MG63 (cell line): ENCODE data around the gene COL2A1. TPM values are rescaled to one million over a fixed set of nuclear protein-coding genes. Genes with fewer than 3 reads are reported as not detected.

Experiments used
- DNase-seq: peaks from one replicate; pipeline ENCODE4 v3.0.0-alpha.2; 2020
- H3K27me3 ChIP-seq: fragments of 250-450 bp; sonication (Bioruptor Pico); 2 replicates; pipeline ENCODE4 v1.5.1; 2020; ENCODE audit warnings: mild to moderate bottlenecking, moderate library complexity
- H3K36me3 ChIP-seq: fragments of 250-450 bp; sonication (Bioruptor Pico); 2 replicates; pipeline ENCODE4 v1.5.1; 2020; ENCODE audit warnings: mild to moderate bottlenecking, moderate library complexity
- H3K4me3 ChIP-seq: fragments of 250-450 bp; sonication (Bioruptor Pico); 2 replicates; pipeline ENCODE4 v1.5.1; 2020; ENCODE audit warnings: mild to moderate bottlenecking, moderate library complexity
- H3K9me3 ChIP-seq: fragments of 250-450 bp; sonication (Bioruptor Pico); 2 replicates; pipeline ENCODE4 v1.5.1; 2020; ENCODE audit warnings: mild to moderate bottlenecking, moderate library complexity
- total RNA-seq: library from RNA; depleted of rRNA; stranded (reverse); fragments of >200 nt; shearing (Covaris generic); gene quantifications from 2 replicates; pipeline ENCODE4 v1.2.3, GENCODE V29; 2014; ENCODE audit warnings: low replicate concordance

Gene COL2A1
- total RNA-seq, 1 experiment from 2014 or later = not detected

- H3K27me3 ChIP-seq = peaks cover 15% of the 10 kb centered on the region
- no peaks in the 10 kb centered on the region for H3K36me3 ChIP-seq
- peak; percentile 43 for DNase-seq
- H3K4me3 ChIP-seq = no peak overlapping the region
- no peaks in the 10 kb centered on the region for H3K9me3 ChIP-seq
Observed at GRCh38 chr12:48021485-48022179, 17.4 kb upstream of the COL2A1 start.

DNA sequence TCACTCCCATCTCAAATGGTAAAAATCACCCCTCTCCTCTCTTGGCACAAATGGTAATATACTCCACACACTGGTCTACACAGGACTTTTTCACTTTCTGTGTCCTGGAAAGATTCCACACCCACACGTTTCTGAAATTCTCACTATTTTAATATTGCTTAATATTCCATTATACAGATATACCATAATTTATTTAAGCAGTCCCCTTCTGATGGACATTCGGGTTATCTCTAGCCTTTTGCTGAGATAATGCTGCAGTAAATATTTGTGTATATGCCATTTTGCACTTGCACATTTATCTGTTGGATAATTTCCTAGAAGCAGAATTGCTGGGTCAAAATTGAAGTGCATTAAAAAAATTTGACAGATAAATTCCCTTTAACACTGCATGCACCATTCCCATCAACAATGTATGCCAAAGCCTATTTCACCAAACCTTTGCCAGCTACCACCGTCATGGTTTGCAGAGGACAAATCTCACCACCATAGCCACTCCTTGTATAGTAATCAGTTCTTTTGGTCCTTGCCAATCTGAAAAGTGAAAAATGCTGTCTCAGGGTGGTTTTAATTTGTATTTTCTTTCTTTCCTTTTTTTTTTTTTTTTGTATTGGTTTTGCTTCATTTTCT is 15.5 kb upstream of the COL2A1 start:
- peaks cover 15% of the 10 kb centered on the region for H3K27me3 ChIP-seq
- no peak overlapping the region for H3K4me3 ChIP-seq
- no peak for DNase-seq
- no peaks in the 10 kb centered on the region for H3K36me3 ChIP-seq
- H3K9me3 ChIP-seq = no peaks in the 10 kb centered on the region

GRCh38 chr12:48018618-48018995 is 14.3 kb upstream of the COL2A1 start:
- Histone ChIP-seq H3K4me3 (no peak overlapping the region), H3K9me3 (no peaks in the 10 kb centered on the region), H3K27me3 (peaks cover 19% of the 10 kb centered on the region), H3K36me3 (no peaks in the 10 kb centered on the region)
- no peak for DNase-seq

DNA sequence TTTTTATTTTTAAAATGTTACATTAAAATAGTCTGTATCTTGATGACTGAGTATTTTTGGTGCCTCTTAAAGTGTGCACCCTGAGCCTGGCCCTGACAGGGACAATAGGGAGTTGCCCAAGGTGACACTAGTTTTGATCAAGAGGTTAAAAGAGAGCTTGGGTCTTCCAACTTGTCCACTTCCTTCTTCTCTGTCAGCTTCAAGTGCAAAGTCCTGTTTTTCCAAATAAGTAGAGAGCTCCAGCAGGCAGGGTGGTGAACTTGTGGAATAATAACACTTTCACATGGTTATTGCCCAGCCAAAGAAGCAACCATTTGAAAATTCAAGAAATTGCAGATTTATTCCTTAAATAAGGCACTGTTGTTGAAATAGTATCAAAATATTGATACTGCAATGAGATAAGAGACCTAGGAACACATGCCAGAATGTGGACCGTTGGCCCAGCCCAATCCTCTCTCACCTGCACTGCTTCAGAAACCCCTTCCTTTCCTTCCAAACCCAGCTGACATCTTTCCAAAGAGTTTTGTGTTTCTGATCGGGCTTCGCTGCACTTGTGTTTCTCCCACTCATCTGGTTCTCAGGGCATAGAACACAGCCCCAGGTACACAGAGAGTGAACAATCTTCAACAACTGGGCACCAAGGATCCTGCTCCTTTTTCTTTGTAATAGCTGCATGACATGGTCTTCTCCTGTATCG is 13.8 kb upstream of the COL2A1 start:
- Histone ChIP-seq H3K27me3 (peaks cover 22% of the 10 kb centered on the region), H3K4me3 (no peak overlapping the region), H3K36me3 (no peaks in the 10 kb centered on the region), H3K9me3 (no peaks in the 10 kb centered on the region)
- DNase-seq = no peak

- Histone ChIP-seq H3K36me3 (no peaks in the 10 kb centered on the region), H3K27me3 (peaks cover 23% of the 10 kb centered on the region), H3K9me3 (no peaks in the 10 kb centered on the region), H3K4me3 (no peak overlapping the region)
- DNase-seq = no peak
Observed at GRCh38 chr12:48017496-48017895, 13.2 kb upstream of the COL2A1 start.

DNA sequence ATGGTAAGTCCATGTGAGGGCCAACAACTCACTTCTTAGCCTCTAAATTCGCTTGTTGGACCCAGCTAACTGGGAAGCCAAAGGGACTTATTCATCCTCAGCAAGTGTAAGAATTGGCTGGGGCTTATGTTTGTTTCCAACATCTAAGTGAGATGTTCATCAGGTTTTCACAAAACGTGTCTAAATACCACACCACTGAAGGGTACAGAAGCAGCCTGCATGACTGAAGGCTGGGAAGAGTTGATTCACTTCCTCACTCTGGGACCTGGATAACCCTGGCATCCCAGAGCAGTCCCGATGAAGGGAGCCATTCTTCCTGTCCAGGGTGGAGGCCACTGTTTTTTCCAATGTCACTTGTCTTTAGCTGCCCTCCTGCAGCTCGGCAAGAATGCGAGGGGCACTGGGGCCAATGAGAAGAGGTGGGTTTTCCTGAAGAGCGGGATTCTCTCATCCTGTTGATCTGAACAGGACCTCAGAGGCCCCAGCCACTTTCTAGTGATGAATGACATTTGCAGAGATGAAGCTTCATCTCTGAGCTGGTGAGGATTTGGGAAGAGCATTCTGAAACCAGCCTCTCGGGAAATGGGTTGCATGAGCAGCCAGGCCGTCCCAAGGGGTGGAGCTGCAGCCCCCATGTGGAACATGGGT is 12.2 kb upstream of the COL2A1 start:
- no peak for DNase-seq
- Histone ChIP-seq H3K36me3 (no peaks in the 10 kb centered on the region), H3K9me3 (no peaks in the 10 kb centered on the region), H3K27me3 (peaks cover 26% of the 10 kb centered on the region), H3K4me3 (no peak overlapping the region)

- no peak for DNase-seq
- H3K27me3 ChIP-seq = peaks cover 29% of the 10 kb centered on the region
Observed at GRCh38 chr12:48015954-48016353, 11.7 kb upstream of the COL2A1 start.

GRCh38 chr12:48015129-48015528 is 10.9 kb upstream of the COL2A1 start:
- Histone ChIP-seq H3K36me3 (no peaks in the 10 kb centered on the region), H3K27me3 (peaks cover 29% of the 10 kb centered on the region), H3K4me3 (no peak overlapping the region), H3K9me3 (no peaks in the 10 kb centered on the region)
- no peak for DNase-seq

More at GRCh38 chr12:48015954-48016353, 11.7 kb upstream of the COL2A1 start:
- Histone ChIP-seq H3K36me3 (no peaks in the 10 kb centered on the region), H3K9me3 (no peaks in the 10 kb centered on the region), H3K4me3 (no peak overlapping the region)

- Histone ChIP-seq H3K9me3 (no peaks in the 10 kb centered on the region), H3K4me3 (no peak overlapping the region), H3K36me3 (no peaks in the 10 kb centered on the region), H3K27me3 (peaks cover 28% of the 10 kb centered on the region)
- DNase-seq = no peak
Observed at GRCh38 chr12:48013287-48013686, 9.0 kb upstream of the COL2A1 start.

DNA sequence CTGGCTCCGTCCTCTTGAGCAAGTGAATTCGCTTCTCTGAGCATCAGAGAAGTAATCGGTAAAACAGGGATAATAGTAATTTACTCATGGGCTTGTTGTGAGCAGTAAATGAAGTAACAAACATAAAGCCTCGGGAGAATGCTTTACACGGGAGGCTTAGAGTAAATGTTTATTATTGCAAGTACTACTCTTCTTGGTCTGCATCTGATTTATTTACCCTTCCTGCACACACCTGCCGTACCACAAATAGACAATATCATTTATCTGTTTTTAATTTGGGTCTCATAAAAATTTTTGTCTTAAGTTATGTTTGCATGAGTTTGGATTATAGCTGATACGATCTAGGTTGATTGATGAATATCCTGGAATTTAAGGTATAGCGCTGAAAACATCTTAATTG is 7.8 kb upstream of the COL2A1 start:
- Histone ChIP-seq H3K27me3 (peaks cover 35% of the 10 kb centered on the region), H3K4me3 (no peak overlapping the region), H3K36me3 (no peaks in the 10 kb centered on the region), H3K9me3 (no peaks in the 10 kb centered on the region)
- DNase-seq = no peak

- H3K9me3 ChIP-seq = no peaks in the 10 kb centered on the region
Observed at GRCh38 chr12:48010366-48010970, 6.2 kb upstream of the COL2A1 start.

GRCh38 chr12:48009471-48009870 is 5.2 kb upstream of the COL2A1 start:
- Histone ChIP-seq H3K4me3 (no peak overlapping the region), H3K9me3 (no peaks in the 10 kb centered on the region), H3K36me3 (no peaks in the 10 kb centered on the region), H3K27me3 (peaks cover 59% of the 10 kb centered on the region)
- DNase-seq = no peak

More at GRCh38 chr12:48010366-48010970, 6.2 kb upstream of the COL2A1 start:
- Histone ChIP-seq H3K4me3 (no peak overlapping the region), H3K27me3 (peaks cover 49% of the 10 kb centered on the region), H3K36me3 (no peaks in the 10 kb centered on the region)
- DNase-seq = no peak

- Histone ChIP-seq H3K36me3 (no peaks in the 10 kb centered on the region), H3K4me3 (no peak overlapping the region), H3K9me3 (no peaks in the 10 kb centered on the region), H3K27me3 (peaks cover 63% of the 10 kb centered on the region)
- DNase-seq = no peak
Observed at GRCh38 chr12:48008950-48009349, 4.7 kb upstream of the COL2A1 start.

- no peak overlapping the region for H3K4me3 ChIP-seq
- H3K27me3 ChIP-seq = peaks cover 63% of the 10 kb centered on the region
- no peaks in the 10 kb centered on the region for H3K9me3 ChIP-seq
- no peak for DNase-seq
- no peaks in the 10 kb centered on the region for H3K36me3 ChIP-seq
Observed at GRCh38 chr12:48008349-48008748, 4.1 kb upstream of the COL2A1 start.

DNA sequence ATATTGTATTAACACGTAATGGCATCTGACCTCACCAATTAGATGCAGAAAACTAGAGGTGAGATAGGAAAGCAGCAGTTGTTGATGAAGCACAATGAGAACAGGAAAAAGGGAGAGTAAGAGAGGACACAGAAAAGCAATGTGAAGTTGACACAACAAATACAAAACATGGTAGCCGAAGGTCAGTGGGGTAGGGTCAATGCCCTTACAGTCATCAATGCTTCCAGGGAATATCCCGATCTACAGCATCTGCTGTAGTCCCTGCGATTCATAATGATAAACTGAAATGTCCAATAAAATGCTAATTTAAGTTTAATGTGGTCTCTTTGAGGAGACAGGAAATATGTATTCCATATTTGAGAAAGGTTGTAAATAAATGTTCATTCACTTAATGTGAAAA is 2.9 kb upstream of the COL2A1 start:
- no peak for DNase-seq
- Histone ChIP-seq H3K27me3 (peaks cover 72% of the 10 kb centered on the region), H3K4me3 (no peak overlapping the region), H3K9me3 (no peaks in the 10 kb centered on the region), H3K36me3 (no peaks in the 10 kb centered on the region)

DNA sequence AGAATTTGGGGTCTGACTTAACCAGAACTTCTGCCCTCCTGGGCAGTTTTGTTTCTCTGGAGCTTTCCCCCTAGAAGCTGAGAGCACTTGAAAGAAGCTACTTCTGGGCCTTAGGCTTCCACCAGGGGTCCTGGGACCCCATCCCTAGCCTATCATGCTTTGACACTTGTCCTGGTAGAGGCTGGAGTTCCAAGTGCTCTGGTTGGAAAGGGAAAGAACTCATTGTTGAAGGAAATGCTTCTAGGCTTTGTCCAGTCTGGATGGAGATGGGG is 1.4 kb upstream of the COL2A1 start:
- no peak for DNase-seq
- H3K36me3 ChIP-seq = no peaks in the 10 kb centered on the region
- H3K27me3 ChIP-seq = peaks cover 81% of the 10 kb centered on the region
- H3K9me3 ChIP-seq = no peaks in the 10 kb centered on the region
- H3K4me3 ChIP-seq = no peak overlapping the region
